PC-9 (cell line): ENCODE measurements around the gene CNTN1. TPM values are rescaled to one million over a fixed set of nuclear protein-coding genes. Genes with fewer than 3 reads are reported as not detected.
"Not testable (repeated sequence)": the region's sequence is repeated elsewhere in the genome, so short reads cannot be mapped to it uniquely, and the experiment has no call there.

Experiments used
- BruUV-seq: library from RNA; stranded (reverse); fragments of 400-500 nt; replicated peaks from 2 replicates; lab custom pipeline; 2021; lab: Mats Ljungman, UMichigan
- CTCF ChIA-PET: fragments of 300-600 bp; sonication (Branson Sonifier 250); formaldehyde crosslinking; loops from one replicate; lab custom pipeline; 2022; ENCODE audit warnings: antibody characterized with exemption; lab: Charles Lee
- POLR2A ChIA-PET: fragments of 300-600 bp; sonication (Branson Sonifier 250); formaldehyde crosslinking; loops from one replicate; lab custom pipeline; 2022; ENCODE audit warnings: antibody characterized with exemption; ENCODE audit not compliant: unreplicated experiment; lab: Charles Lee
- DNase-seq, 2 experiments: peaks; one replicate each; pipeline versions ENCODE4 v3.0.0 to v3.0.0-alpha.2; 2015 to 2022; ENCODE audit warnings: mixed read lengths in 1 of 2
- H2AFZ ChIP-seq: fragments of 200-600 bp; sonication (generic); 2 replicates; pipeline ENCODE4 v1.8.1; 2017; ENCODE audit warnings: antibody characterized with exemption
- H3F3A ChIP-seq: fragments of 200-600 bp; sonication (generic); 2 replicates; pipeline ENCODE4 v1.8.1; 2017; ENCODE audit warnings: antibody characterized with exemption, mild to moderate bottlenecking, low read depth; ENCODE audit not compliant: insufficient read depth
- H3K27ac ChIP-seq: fragments of 200-600 bp; sonication (generic); 2 replicates; pipeline ENCODE4 v1.6.1; 2016; ENCODE audit warnings: mixed run types
- H3K27me3 ChIP-seq: fragments of 200-600 bp; sonication (generic); 2 replicates; pipeline ENCODE4 v1.6.1; 2016; ENCODE audit warnings: low read depth, mixed run types; ENCODE audit not compliant: insufficient read depth
- H3K36me3 ChIP-seq: fragments of 200-600 bp; sonication (generic); 2 replicates; pipeline ENCODE4 v1.6.1; 2016; ENCODE audit warnings: low read depth, mixed run types
- H3K4me1 ChIP-seq: fragments of 200-600 bp; sonication (generic); replicated peaks from 2 replicates; pipeline ENCODE4 v1.6.1; 2016; ENCODE audit warnings: mixed run types; ENCODE audit not compliant: insufficient read depth
- H3K4me2 ChIP-seq: fragments of 200-600 bp; sonication (generic); 2 replicates; pipeline ENCODE4 v1.6.1; 2017; ENCODE audit warnings: mixed run types
- H3K4me3 ChIP-seq: fragments of 200-600 bp; sonication (generic); 2 replicates; pipeline ENCODE4 v1.6.1; 2016; ENCODE audit warnings: mixed run types
- H3K79me2 ChIP-seq: fragments of 200-600 bp; sonication (generic); 2 replicates; pipeline ENCODE4 v1.6.1; 2017; ENCODE audit warnings: low read depth, mixed run types
- H3K9me2 ChIP-seq: fragments of 200-600 bp; sonication (generic); 2 replicates; pipeline ENCODE4 v1.8.1; 2017; ENCODE audit warnings: mild to moderate bottlenecking; ENCODE audit not compliant: insufficient read depth
- H3K9me3 ChIP-seq: fragments of 200-600 bp; sonication (generic); 2 replicates; pipeline ENCODE4 v1.8.1; 2016; ENCODE audit warnings: low read depth; ENCODE audit not compliant: insufficient read depth
- H4K20me1 ChIP-seq: fragments of 200-600 bp; sonication (generic); 2 replicates; pipeline ENCODE4 v1.8.1; 2017; ENCODE audit not compliant: insufficient read depth
- EZH2 ChIP-seq: fragments of 200-600 bp; sonication (generic); IDR thresholded peaks from 2 replicates; pipeline ENCODE4 v1.8.0; 2017; ENCODE audit warnings: antibody characterized with exemption, low read depth
- intact Hi-C: fragments of 100-400 bp; cut with micrococcal nuclease; formaldehyde crosslinking; loops from one replicate; pipeline ENCODE4 v1.10.0; 2022; ENCODE audit not compliant: unreplicated experiment
- total RNA-seq: library from RNA; stranded (reverse); gene quantifications from 2 replicates; pipeline ENCODE4 v1.2.3, GENCODE V29; 2021
- TF ChIP-seq, protein P1 (sequence below): fragments of 200-600 bp; sonication (generic); conservative IDR thresholded peaks from 2 replicates; pipeline ENCODE4 v1.6.1; 2017; ENCODE audit warnings: mixed run types, antibody characterized with exemption, mild to moderate bottlenecking, moderate library complexity

The CNTN1 gene
- total RNA-seq, 1 experiment from 2014 or later: 0.37 TPM

DNA sequence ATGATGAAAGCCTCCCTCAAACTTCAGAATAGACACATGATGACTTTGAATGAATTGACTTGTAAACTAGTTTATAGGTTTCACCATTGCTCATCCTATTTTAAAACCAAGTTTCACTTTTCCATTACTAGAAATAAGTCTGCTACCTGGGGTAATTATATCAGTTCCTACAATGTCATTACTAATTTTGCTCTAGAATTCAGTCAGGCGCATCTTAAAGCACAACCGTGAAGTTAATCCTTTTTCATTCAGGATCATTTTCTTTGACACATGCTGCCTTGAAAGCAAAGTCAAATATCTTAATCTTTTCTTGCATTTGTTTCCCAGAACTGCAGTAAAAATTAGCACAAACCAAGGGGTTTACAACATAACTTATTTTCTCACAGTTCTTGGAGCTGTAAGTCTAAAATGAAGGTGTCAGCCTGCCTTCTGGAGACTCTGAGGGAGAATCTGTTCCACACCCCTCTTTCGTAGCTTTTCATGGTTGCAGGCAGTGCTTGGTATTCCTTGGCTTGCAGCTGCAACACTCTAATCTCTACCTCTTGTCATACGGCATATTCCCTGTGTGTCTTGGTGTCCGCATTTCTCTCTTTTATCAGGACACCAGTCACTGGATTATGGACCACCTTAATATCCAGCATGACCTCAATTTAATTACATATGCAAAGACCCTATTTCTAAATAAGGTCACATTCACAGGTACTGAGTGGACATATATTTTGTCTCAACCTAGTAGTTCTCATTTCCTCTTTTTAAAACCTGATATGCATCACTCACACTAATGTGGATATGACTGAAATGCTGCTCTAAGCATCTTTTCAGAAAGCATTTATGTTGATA is 381.6 kb downstream of the CNTN1 start:
- H3K27ac ChIP-seq: no peak overlapping the region
- CTCF ChIA-PET: no interaction called here
- no TSS peak for BruUV-seq
- DNase-seq: no peak
- no peaks in the 10 kb centered on the region for H4K20me1 ChIP-seq
- no peak overlapping the region for H2AFZ ChIP-seq
- intact Hi-C loops: no loop called here
- H3K36me3 ChIP-seq: no peaks in the 10 kb centered on the region
- H3K9me3 ChIP-seq: no peaks in the 10 kb centered on the region
- no peaks in the 10 kb centered on the region for H3K79me2 ChIP-seq
- H3K9me2 ChIP-seq: no peaks in the 10 kb centered on the region
- POLR2A ChIA-PET: no interaction called here
- H3K4me3 ChIP-seq: no peak overlapping the region
- no peaks in the 10 kb centered on the region for H3K27me3 ChIP-seq
- H3K4me1 ChIP-seq: no peaks in the 10 kb centered on the region
- no peak overlapping the region for H3K4me2 ChIP-seq
- TF ChIP-seq, protein P1, sequence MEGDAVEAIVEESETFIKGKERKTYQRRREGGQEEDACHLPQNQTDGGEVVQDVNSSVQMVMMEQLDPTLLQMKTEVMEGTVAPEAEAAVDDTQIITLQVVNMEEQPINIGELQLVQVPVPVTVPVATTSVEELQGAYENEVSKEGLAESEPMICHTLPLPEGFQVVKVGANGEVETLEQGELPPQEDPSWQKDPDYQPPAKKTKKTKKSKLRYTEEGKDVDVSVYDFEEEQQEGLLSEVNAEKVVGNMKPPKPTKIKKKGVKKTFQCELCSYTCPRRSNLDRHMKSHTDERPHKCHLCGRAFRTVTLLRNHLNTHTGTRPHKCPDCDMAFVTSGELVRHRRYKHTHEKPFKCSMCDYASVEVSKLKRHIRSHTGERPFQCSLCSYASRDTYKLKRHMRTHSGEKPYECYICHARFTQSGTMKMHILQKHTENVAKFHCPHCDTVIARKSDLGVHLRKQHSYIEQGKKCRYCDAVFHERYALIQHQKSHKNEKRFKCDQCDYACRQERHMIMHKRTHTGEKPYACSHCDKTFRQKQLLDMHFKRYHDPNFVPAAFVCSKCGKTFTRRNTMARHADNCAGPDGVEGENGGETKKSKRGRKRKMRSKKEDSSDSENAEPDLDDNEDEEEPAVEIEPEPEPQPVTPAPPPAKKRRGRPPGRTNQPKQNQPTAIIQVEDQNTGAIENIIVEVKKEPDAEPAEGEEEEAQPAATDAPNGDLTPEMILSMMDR: no peak
- no peak for TF ChIP-seq EZH2
- no peaks in the 10 kb centered on the region for H3F3A ChIP-seq

DNA sequence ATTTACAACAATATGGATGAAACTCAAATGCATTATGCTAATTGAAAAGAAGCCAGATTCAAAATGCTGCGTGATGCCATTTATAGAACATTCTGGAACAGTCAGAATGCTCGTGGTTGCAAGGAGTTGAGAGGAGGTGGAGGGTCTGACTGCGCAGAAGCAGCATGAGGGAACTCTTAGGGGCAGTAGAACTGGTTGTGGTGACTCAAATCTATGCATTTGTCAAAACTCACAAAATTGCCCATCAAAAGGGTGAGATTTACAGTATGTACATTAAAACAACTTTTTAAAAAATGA is 382.2 kb downstream of the CNTN1 start:
- no TSS peak for BruUV-seq
- POLR2A ChIA-PET: interaction anchor here (0.7 kb wide), 1 partner anchor 53 kb away, joined by 4 read pairs; no protein-coding TSS in a partner anchor

DNA sequence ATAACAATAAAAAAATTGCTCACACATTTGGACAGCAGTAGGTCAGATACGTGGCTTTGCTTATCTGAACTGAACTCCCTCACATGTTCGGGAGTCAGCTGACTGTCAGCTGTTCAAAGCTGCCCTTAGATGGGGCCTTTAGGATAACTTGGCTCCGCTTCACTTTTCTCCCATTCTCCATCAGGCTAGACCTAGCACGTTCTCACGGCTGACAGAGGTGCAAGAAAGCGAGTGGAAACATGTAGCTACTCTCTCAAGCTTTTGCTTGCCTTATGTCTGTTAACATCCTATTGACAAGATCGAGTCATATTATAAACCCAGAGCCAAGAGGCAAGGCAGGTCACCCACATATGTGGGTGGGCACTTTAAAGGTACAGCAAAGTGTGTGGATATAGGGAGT is 383.9 kb downstream of the CNTN1 start:
- TF ChIP-seq, protein P1: no peak
- TF ChIP-seq EZH2: no peak
- Histone ChIP-seq H3F3A (no peaks in the 10 kb centered on the region), H3K9me3 (no peaks in the 10 kb centered on the region), H3K36me3 (no peaks in the 10 kb centered on the region), H3K27me3 (no peaks in the 10 kb centered on the region), H3K79me2 (no peaks in the 10 kb centered on the region), H3K4me3 (no peak overlapping the region), H3K27ac (no peak overlapping the region), H4K20me1 (no peaks in the 10 kb centered on the region), H3K4me2 (no peak overlapping the region), H2AFZ (no peak overlapping the region), H3K9me2 (no peaks in the 10 kb centered on the region), H3K4me1 (no peaks in the 10 kb centered on the region)
- POLR2A ChIA-PET: no interaction called here
- intact Hi-C loops: no loop called here
- BruUV-seq: no TSS peak
- CTCF ChIA-PET: no interaction called here
- DNase-seq: no peak

More for the DNA sequence above, 382.2 kb downstream of the CNTN1 start:
- no peaks in the 10 kb centered on the region for H3K4me1 ChIP-seq
- TF ChIP-seq EZH2: no peak
- TF ChIP-seq, protein P1: no peak
- CTCF ChIA-PET: no interaction called here
- no peak for DNase-seq
- H3K79me2 ChIP-seq: no peaks in the 10 kb centered on the region
- no peak overlapping the region for H3K27ac ChIP-seq
- H3K27me3 ChIP-seq: no peaks in the 10 kb centered on the region
- no peaks in the 10 kb centered on the region for H3K9me2 ChIP-seq
- no peaks in the 10 kb centered on the region for H3K36me3 ChIP-seq
- H2AFZ ChIP-seq: no peak overlapping the region
- no peaks in the 10 kb centered on the region for H4K20me1 ChIP-seq
- no peak overlapping the region for H3K4me3 ChIP-seq
- no peaks in the 10 kb centered on the region for H3K9me3 ChIP-seq
- no peaks in the 10 kb centered on the region for H3F3A ChIP-seq
- H3K4me2 ChIP-seq: no peak overlapping the region
- intact Hi-C loops: no loop called here

DNA sequence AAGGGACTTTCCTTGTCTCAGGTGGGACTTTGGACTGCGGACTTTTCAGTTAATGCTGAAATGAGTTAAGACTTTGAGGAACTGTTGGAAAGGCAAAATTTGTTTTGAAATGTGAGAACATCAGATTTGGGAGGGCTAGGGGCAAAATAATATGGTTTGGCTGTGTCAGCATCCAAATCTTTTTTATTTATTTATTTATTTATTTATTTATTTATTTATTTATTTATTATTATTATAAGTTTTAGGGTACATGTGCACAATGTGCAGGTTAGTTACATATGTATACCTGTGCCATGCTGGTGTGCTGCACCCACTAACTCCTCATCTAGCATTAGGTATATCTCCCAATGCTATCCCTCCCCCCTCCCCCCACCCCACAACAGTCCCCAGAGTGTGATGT is 389.0 kb downstream of the CNTN1 start:
- H3K27me3 ChIP-seq, H3F3A ChIP-seq, intact Hi-C loops, H2AFZ ChIP-seq, POLR2A ChIA-PET, H3K9me3 ChIP-seq, H4K20me1 ChIP-seq, DNase-seq, H3K9me2 ChIP-seq, H3K4me3 ChIP-seq, BruUV-seq, H3K4me2 ChIP-seq, H3K27ac ChIP-seq, H3K79me2 ChIP-seq, H3K4me1 ChIP-seq, H3K36me3 ChIP-seq, CTCF ChIA-PET: not testable (repeated sequence)
